HCT116 (cell line): ENCODE results near the gene SIGLEC7. TPM values are rescaled to one million over a fixed set of nuclear protein-coding genes. Genes with fewer than 3 reads are reported as not detected.

Experiments
- ATAC-seq: fragments of 200-7000 bp; cut with Tn5 transposase; 2 replicates; pipeline ENCODE4 v1.9.1; 2020; ENCODE audit warnings: mild to moderate bottlenecking, moderate library complexity
- BruUV-seq: library from RNA; stranded (reverse); fragments of 400-500 nt; replicated peaks from 2 replicates; lab custom pipeline; 2021; lab: Mats Ljungman, UMichigan
- CTCF ChIA-PET: fragments of 300-600 bp; sonication (Branson Sonifier 250); formaldehyde crosslinking; loops from one replicate; lab custom pipeline; 2021; ENCODE audit warnings: antibody characterized with exemption; lab: Charles Lee
- POLR2A ChIA-PET: fragments of 300-600, 350-600 bp; sonication (Branson Sonifier 250); formaldehyde crosslinking; loops from one replicate; lab custom pipeline; 2021; ENCODE audit warnings: antibody characterized with exemption; lab: Charles Lee
- RAD21 ChIA-PET, 2 experiments: fragments of 300-600 bp; sonication (Branson Sonifier 250); formaldehyde crosslinking; loops; one replicate each; lab custom pipeline; 2023; ENCODE audit warnings: low total read pairs in 2 of 2; ENCODE audit not compliant: uncharacterized antibody in 2 of 2, unreplicated experiment in 2 of 2, low non-redundant PET in 1 of 2; lab: Charles Lee
- DNase-seq: peaks from one replicate; pipeline ENCODE4 v3.0.0-alpha.2; 2010; ENCODE audit warnings: low read depth, low spot score
- H2AFZ ChIP-seq: fragments of 200-600 bp; shearing (Covaris generic), sonication (generic); 2 replicates; pipeline ENCODE4 v1.6.1; 2017; ENCODE audit warnings: low read depth, mixed run types, mixed read lengths, antibody characterized with exemption, low read length; ENCODE audit not compliant: poor library complexity, severe bottlenecking
- H3K27ac ChIP-seq: 2 replicates; pipeline ENCODE4 v1.5.1; 2012; ENCODE audit warnings: low read depth, low read length
- H3K27me3 ChIP-seq: fragments of 200-600 bp; sonication (generic); 2 replicates; pipeline ENCODE4 v1.6.1; 2016; ENCODE audit warnings: mixed run types, low read length, mixed read lengths; ENCODE audit not compliant: insufficient read depth
- H3K36me3 ChIP-seq, 2 experiments: fragments of 200-500 bp in 1 of 2; fragments of 200-600 bp in 1 of 2; sonication (Bioruptor generic) in 1 of 2; sonication (generic) in 1 of 2; 2 replicates each; pipeline versions ENCODE4 v1.5.1 to v1.6.1; 2014 to 2016; ENCODE audit warnings: low read length in 2 of 2, inconsistent platforms in 1 of 2, mixed read lengths in 1 of 2, mixed run types in 1 of 2; ENCODE audit not compliant: insufficient read depth in 2 of 2, control insufficient read depth in 1 of 2
- H3K4me1 ChIP-seq, 2 experiments: fragments of 200-600 bp in 1 of 2; sonication (generic) in 1 of 2; 2 replicates each; pipeline versions ENCODE4 v1.5.1 to v1.6.1; 2012 to 2017; ENCODE audit warnings: low read length in 2 of 2, inconsistent platforms in 1 of 2, mild to moderate bottlenecking in 1 of 2, mixed read lengths in 1 of 2, mixed run types in 1 of 2, moderate library complexity in 1 of 2; ENCODE audit not compliant: insufficient read depth in 2 of 2, control insufficient read depth in 1 of 2
- H3K4me2 ChIP-seq: fragments of 200-600 bp; sonication (generic); 2 replicates; pipeline ENCODE4 v1.6.1; 2017; ENCODE audit warnings: mixed run types, low read length, mixed read lengths
- H3K4me3 ChIP-seq, 2 experiments: fragments of 200-600 bp in 1 of 2; sonication (generic) in 1 of 2; replicated peaks in 1 of 2; 2 replicates each; pipeline ENCODE4 v1.5.1; 2011 to 2016; ENCODE audit warnings: low read length in 2 of 2, control low read depth in 1 of 2, low read depth in 1 of 2, mild to moderate bottlenecking in 1 of 2, mixed read lengths in 1 of 2, mixed run types in 1 of 2
- H3K79me2 ChIP-seq: fragments of 200-600 bp; sonication (generic); 2 replicates; pipeline ENCODE4 v1.6.1; 2017; ENCODE audit warnings: mild to moderate bottlenecking, mixed run types, low read length, moderate library complexity, mixed read lengths; ENCODE audit not compliant: insufficient read depth
- H3K9ac ChIP-seq: fragments of 200-600 bp; sonication (generic); 2 replicates; pipeline ENCODE4 v1.6.1; 2016; ENCODE audit warnings: low read length, mixed read lengths
- H3K9me2 ChIP-seq: fragments of 200-600 bp; sonication (generic), shearing (Covaris generic); 2 replicates; pipeline ENCODE4 v1.6.1; 2017; ENCODE audit warnings: mixed run types, mild to moderate bottlenecking, moderate library complexity; ENCODE audit not compliant: insufficient read depth
- H3K9me3 ChIP-seq, 2 experiments: fragments of 200-500 bp in 1 of 2; fragments of 200-600 bp in 1 of 2; sonication (Bioruptor generic) in 1 of 2; sonication (generic) in 1 of 2; 2 replicates each; pipeline ENCODE4 v1.6.1; 2014 to 2017; ENCODE audit warnings: low read length in 2 of 2, mixed read lengths in 2 of 2, inconsistent platforms in 1 of 2, low read depth in 1 of 2, mild to moderate bottlenecking in 1 of 2, mixed run types in 1 of 2, moderate library complexity in 1 of 2; ENCODE audit not compliant: control insufficient read depth in 1 of 2, insufficient read depth in 1 of 2
- H4K20me1 ChIP-seq: fragments of 200-600 bp; sonication (generic), shearing (Covaris generic); 2 replicates; pipeline ENCODE4 v1.6.1; 2017; ENCODE audit warnings: mixed run types, mild to moderate bottlenecking, moderate library complexity; ENCODE audit not compliant: insufficient read depth
- ATF3 ChIP-seq: IDR thresholded peaks from 2 replicates; pipeline ENCODE4 v1.6.1; 2012
- CBX3 ChIP-seq: IDR thresholded peaks from 2 replicates; pipeline ENCODE4 v1.6.1; 2012; ENCODE audit warnings: low read depth
- CEBPB ChIP-seq: IDR thresholded peaks from 2 replicates; pipeline ENCODE4 v1.6.1; 2012; ENCODE audit warnings: low read depth
- CTCF ChIP-seq, 3 experiments: fragments of 200-600 bp in 1 of 3; sonication (generic) in 1 of 3; IDR thresholded peaks in 2 of 3; conservative IDR thresholded peaks in 1 of 3; 2 replicates each; pipeline ENCODE4 v1.5.1; 2012 to 2017; ENCODE audit warnings: low read depth in 2 of 3, low read length in 2 of 3, antibody characterized with exemption in 1 of 3, borderline replicate concordance in 1 of 3, control low read depth in 1 of 3, mild to moderate bottlenecking in 1 of 3, mixed read lengths in 1 of 3, mixed run types in 1 of 3, moderate library complexity in 1 of 3; ENCODE audit not compliant: insufficient read depth in 1 of 3
- EGR1 ChIP-seq: IDR thresholded peaks from 2 replicates; pipeline ENCODE4 v1.6.1; 2012; ENCODE audit warnings: low read depth
- ELF1 ChIP-seq: IDR thresholded peaks from 2 replicates; pipeline ENCODE4 v1.6.1; 2012; ENCODE audit warnings: low read depth, borderline replicate concordance
- EZH2 ChIP-seq: fragments of 200-600 bp; sonication (generic); IDR thresholded peaks from 2 replicates; pipeline ENCODE4 v1.6.1; 2017; ENCODE audit warnings: antibody characterized with exemption, mixed run types
- EZH2phosphoT487 ChIP-seq: fragments of 200-600 bp; IDR thresholded peaks from 2 replicates; pipeline ENCODE4 v1.6.1; 2018; ENCODE audit warnings: antibody characterized with exemption, borderline replicate concordance
- FOSL1 ChIP-seq: IDR thresholded peaks from 2 replicates; pipeline ENCODE4 v1.6.1; 2012; ENCODE audit warnings: low read depth
- JUND ChIP-seq: IDR thresholded peaks from 2 replicates; pipeline ENCODE4 v1.6.1; 2012
- MAX ChIP-seq: IDR thresholded peaks from 2 replicates; pipeline ENCODE4 v1.6.1; 2012
- POLR2A ChIP-seq: IDR thresholded peaks from 2 replicates; pipeline ENCODE4 v1.7.0; 2011; ENCODE audit warnings: borderline replicate concordance; ENCODE audit not compliant: insufficient read depth, insufficient read length; ENCODE audit errors: extremely low read depth
- POLR2AphosphoS5 ChIP-seq: IDR thresholded peaks from 2 replicates; pipeline ENCODE4 v1.6.1; 2011; ENCODE audit warnings: mild to moderate bottlenecking, low read depth, low read length, moderate library complexity
- RAD21 ChIP-seq: IDR thresholded peaks from 2 replicates; pipeline ENCODE4 v1.6.1; 2012; ENCODE audit warnings: low read depth, mild to moderate bottlenecking
- SIN3A ChIP-seq: IDR thresholded peaks from 2 replicates; pipeline ENCODE4 v1.6.1; 2012; ENCODE audit warnings: low read depth
- SP1 ChIP-seq: IDR thresholded peaks from 2 replicates; pipeline ENCODE4 v1.6.1; 2012; ENCODE audit warnings: low read depth
- YY1 ChIP-seq: IDR thresholded peaks from 2 replicates; pipeline ENCODE4 v1.6.1; 2011; ENCODE audit warnings: low read length, low read depth, moderate library complexity, mild to moderate bottlenecking; ENCODE audit not compliant: insufficient replicate concordance; ENCODE audit errors: extremely low read depth
- ZBTB33 ChIP-seq: IDR thresholded peaks from 2 replicates; pipeline ENCODE4 v1.6.1; 2011; ENCODE audit warnings: mild to moderate bottlenecking, low read length, moderate library complexity; ENCODE audit not compliant: insufficient replicate concordance; ENCODE audit errors: extremely low read depth
- ZFX ChIP-seq: fragments of 450-650 bp; IDR thresholded peaks from 2 replicates; pipeline ENCODE4 v1.6.1; 2017
- ZNF274 ChIP-seq: fragments of 200-500 bp; sonication (Bioruptor generic); IDR thresholded peaks from 2 replicates; pipeline ENCODE4 v1.6.1; 2014; ENCODE audit warnings: mild to moderate bottlenecking, low read depth, low read length, inconsistent platforms
- intact Hi-C: fragments of 100-400 bp; cut with micrococcal nuclease; formaldehyde crosslinking; loops from 2 replicates; pipeline ENCODE4 v1.10.0; 2022
- total RNA-seq: library from RNA; stranded (reverse); gene quantifications from one replicate; pipeline ENCODE4 v1.2.1, GENCODE V29; 2021; ENCODE audit not compliant: unreplicated experiment

SIGLEC7 gene
- total RNA-seq, 1 experiment from 2014 or later = not detected

- Histone ChIP-seq H3K4me2 (no peak overlapping the region), H3K9ac (no peak overlapping the region), H3K27ac (no peak overlapping the region), H3K9me2 (no peaks in the 10 kb centered on the region), H3K4me3 (no peak overlapping the region), H3K36me3 (no peaks in the 10 kb centered on the region), H4K20me1 (no peaks in the 10 kb centered on the region), H3K79me2 (no peaks in the 10 kb centered on the region)
- intact Hi-C loops = no loop called here
- RAD21 ChIA-PET = no interaction called here
- POLR2A ChIA-PET = no interaction called here
- no peak for DNase-seq
- BruUV-seq = no TSS peak
- TF ChIP-seq ELF1 = no peak
- TF ChIP-seq ZFX = no peak
- no peak for TF ChIP-seq FOSL1
- no peak for TF ChIP-seq SIN3A
- TF ChIP-seq EZH2 = no peak
- TF ChIP-seq, all 23 proteins: peak for 0
- H3K4me1 ChIP-seq = no peaks in the 10 kb centered on the region
- H3K27me3 ChIP-seq = peaks cover 4% of the 10 kb centered on the region; the same call in 1 of the 2 replicates
- H2AFZ ChIP-seq = no peak overlapping the region
- ATAC-seq = no peak
- no peaks in the 10 kb centered on the region for H3K9me3 ChIP-seq
- CTCF ChIA-PET = no interaction called here
These were observed 1.7 kb upstream of the SIGLEC7 start for GRCh38 chr19:51140441-51140840.

- H3K27me3 ChIP-seq = peaks cover 4% of the 10 kb centered on the region; the same call in 1 of the 2 replicates
- TF ChIP-seq JUND (no peak), POLR2A (no peak), YY1 (no peak), CEBPB (no peak), CTCF (IDR thresholded peaks at IDR 0.05 in 2 of 3, conservative IDR thresholded peaks at IDR 0.05 in 1 of 3; ENCODE audit: borderline replicate concordance in 1 of 3, insufficient read depth in 1 of 3, low read depth in 2 of 3, low read length in 2 of 3) (no peak), ZBTB33 (no peak), FOSL1 (no peak), POLR2AphosphoS5 (no peak), ZNF274 (no peak), MAX (no peak), CBX3 (no peak), SP1 (no peak), ATF3 (no peak), EZH2phosphoT487 (no peak), RAD21 (no peak), EGR1 (no peak)
These were observed 920 bp upstream of the SIGLEC7 start for GRCh38 chr19:51141181-51141580.

More at GRCh38 chr19:51141181-51141580, 920 bp upstream of the SIGLEC7 start:
- H3K36me3 ChIP-seq = no peaks in the 10 kb centered on the region
- no peaks in the 10 kb centered on the region for H3K9me2 ChIP-seq
- H3K4me1 ChIP-seq = no peaks in the 10 kb centered on the region
- CTCF ChIA-PET = no interaction called here
- no peak for DNase-seq
- no peaks in the 10 kb centered on the region for H3K79me2 ChIP-seq
- no peak overlapping the region for H3K9ac ChIP-seq
- no peak overlapping the region for H3K4me2 ChIP-seq
- no peak overlapping the region for H3K4me3 ChIP-seq
- ATAC-seq = no peak
- intact Hi-C loops = no loop called here
- RAD21 ChIA-PET = no interaction called here
- no peak overlapping the region for H3K27ac ChIP-seq
- POLR2A ChIA-PET = no interaction called here
- H4K20me1 ChIP-seq = no peaks in the 10 kb centered on the region
- BruUV-seq = no TSS peak
- no peaks in the 10 kb centered on the region for H3K9me3 ChIP-seq
- no peak overlapping the region for H2AFZ ChIP-seq
